HG02798 (cell line): Measurements from ENCODE around the gene KLF16.

Source experiments
- ATAC-seq: cut with Tn5 transposase; IDR thresholded peaks from one replicate; pipeline ENCODE4 v1.9.1; 2021; ENCODE audit warnings: mild to moderate bottlenecking; ENCODE audit not compliant: unreplicated experiment, poor library complexity

Gene KLF16

DNA sequence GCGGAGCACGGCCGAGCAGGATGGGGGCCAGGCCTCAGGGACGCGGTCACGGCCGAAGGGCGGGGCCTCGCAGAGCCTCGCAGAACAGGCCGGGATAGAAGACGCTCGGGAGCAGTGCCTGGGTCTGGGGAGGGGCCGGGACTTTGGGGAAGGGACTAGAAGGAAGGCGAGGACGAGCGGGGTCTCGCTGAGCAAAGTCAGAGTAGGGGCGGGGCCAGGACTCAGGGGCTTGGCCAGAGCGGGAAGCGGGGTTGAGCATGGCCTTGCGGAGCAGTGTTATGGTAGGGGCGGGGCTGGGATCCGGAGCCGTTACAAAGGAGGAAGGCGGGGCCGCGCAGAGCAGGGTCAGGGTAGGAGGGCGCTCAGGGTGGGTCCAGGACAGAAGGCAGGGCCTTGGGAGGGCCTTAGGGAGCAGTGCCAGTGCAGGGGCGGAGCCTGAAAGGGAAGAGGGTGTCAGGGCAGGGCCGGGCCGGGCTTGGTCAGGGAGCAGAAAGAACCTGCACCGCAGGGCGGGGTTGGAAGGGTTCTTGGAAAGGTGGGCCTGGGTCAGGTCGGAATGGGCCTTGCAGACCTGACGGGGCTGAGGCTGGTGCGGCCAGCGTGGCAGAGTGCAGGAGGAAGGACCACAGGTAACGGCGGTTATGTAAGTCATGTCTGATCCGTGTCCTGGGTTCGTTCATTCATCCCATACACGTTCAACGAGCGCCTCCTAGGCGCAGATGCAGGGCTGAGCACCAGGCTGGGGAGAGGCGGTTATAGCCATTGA is 50.8 kb downstream of the KLF16 start:
- ATAC-seq = peak; percentile 80

DNA sequence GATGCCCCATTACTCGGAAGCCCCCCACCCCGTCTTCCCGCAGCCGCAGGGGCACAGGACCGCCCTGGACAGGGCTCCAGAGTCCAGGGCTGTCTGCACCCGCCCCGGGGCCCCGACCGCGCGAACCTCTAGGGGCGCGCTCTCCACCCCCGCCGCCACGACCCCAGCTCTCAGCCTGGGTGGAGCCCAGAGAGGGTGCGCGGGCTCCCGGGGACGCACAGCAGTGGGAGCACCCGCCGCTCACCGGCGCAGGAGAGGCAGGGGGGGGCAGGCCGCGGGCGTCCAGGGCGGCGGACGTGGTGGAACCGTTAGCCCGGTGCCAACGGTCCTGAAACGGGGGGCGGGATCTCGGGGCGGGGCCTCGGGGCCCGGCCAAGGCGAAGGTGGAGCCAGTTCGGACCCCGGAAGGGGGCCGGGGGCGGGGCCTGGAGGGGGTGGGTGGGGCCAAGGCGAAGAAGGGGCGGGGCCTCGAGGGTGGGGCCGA is 51.4 kb downstream of the KLF16 start, which contains the start of gene ATP8B3:
Gene ATP8B3 (minus strand): TSS at position 335 of the 484 bp plus-strand sequence. CDS start 540 bp downstream, outside the sequence.
- peak; percentile 28 for ATAC-seq

DNA sequence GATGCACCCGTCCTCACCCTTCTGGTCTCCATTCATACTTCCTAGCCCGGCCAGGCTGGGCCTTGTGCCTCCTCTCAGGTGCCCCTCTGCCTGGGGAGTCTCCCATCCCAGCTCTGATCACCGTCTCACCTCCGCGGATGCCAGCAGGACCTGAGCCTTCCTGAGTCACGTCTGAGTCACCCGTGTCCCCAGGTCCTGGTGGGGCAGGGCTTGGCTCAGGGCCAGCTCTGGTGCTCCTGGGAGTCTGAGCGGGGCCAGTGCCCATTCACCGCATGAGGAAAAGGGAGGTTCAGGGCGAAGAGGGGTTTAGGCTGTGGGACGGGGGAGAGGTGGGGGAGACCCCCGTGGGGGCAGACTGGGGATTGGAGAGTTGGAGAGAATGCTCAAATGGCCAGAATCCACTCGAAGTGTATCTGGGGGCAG is 51.9 kb downstream of the KLF16 start:
- no peak for ATAC-seq

DNA sequence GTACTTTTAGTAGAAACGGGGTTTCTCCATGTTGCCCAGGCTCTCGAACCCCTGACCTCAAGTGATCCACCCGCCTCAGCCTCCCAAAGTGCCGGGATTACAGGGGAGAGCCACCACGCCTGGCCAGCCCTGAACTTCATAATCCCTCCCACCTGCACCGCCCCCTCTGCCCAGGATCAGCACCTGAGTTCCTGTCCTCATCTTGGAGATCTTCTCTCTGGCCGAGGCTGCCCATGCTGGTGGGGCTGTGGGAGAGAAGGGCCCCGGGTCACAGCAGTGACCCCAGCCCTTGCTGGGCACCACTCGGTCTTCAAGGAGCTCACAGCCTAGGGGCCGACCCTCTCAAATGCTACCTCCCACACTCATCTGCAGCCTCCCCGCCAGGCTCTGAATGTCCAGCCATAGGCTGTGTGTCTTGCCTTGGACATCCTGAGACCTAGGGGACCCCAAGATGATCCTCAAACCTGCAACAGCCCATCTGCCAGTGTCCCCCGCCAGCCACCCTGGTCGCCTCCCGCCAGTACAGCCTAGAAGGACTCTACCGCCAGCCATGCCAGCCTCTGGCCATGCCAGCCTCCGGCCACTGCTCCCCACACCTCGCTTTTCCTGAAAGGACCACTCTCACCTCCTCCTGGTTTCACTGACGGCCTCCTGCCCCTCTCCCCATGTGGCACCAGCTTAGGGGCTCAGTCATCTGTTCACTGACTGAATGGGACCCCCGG is 52.8 kb downstream of the KLF16 start:
- no peak for ATAC-seq

DNA sequence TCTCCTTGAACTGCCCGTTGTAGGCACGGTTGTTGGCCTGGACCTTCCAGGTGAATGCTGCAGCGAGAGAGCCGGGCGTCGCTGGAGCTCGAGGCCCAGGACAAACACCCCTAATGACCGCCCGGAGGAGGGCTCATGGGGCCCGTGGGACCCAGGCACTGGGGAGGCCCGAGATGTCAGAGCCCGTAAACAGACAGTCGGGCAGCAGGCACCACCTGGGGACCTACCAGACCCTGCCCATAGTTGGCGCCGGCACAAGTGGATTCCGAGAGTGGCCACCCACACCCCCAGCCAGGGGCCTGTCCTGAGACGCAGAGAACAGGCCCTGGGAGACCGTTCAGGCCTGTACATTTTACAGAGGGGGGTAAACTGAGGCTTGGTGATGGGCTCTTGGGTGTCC is 53.7 kb downstream of the KLF16 start:
- no peak for ATAC-seq

DNA sequence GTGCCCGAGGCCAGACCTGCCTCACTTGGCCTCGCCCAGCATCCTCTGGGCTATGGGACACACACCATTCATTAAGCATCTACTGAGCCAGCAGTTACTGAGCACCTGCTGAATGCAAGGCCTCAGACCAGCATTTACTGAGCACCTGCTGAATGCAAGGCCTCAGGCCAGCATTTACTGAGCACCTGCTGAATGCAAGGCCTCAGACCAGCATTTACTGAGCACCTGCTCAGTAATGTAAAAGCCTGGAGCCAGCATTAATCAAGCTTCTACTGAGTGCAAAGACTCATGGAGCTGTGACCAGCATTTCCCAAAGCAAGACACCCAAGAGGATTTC is 55.0 kb downstream of the KLF16 start:
- no peak for ATAC-seq

DNA sequence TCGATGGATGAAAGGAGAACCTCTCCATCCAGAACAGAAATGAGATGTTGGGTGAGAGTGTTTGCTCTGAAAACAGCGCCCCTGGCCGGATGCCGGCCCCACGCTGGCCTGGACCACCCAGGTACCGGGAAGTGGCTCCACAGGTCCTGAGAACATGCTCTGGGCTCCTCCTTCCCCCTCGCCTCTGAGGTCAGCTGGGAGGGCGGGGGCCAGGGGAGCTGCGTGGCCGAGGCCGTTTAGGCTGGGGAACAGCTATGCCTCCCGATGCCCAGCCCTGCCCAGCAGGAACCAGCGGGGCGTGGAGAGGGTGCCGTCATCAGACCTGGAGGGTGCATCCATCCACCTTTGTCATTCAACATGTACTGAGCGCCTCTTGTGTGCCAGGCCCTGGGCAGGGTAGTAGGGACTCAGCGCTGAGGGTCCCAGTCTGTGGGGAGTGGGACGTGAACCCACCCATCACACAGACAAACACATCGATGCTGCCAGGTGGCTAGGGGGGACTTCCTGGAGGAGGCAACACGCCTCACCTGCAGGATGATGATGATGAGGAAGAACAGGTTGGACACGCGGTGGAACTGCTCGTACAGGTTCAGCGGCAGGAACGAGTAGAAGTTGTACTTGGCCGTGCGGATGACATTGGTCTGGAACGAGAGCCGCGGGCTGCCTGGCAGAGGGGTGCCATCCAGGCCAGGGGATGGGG is 55.5 kb downstream of the KLF16 start:
- no peak for ATAC-seq

DNA sequence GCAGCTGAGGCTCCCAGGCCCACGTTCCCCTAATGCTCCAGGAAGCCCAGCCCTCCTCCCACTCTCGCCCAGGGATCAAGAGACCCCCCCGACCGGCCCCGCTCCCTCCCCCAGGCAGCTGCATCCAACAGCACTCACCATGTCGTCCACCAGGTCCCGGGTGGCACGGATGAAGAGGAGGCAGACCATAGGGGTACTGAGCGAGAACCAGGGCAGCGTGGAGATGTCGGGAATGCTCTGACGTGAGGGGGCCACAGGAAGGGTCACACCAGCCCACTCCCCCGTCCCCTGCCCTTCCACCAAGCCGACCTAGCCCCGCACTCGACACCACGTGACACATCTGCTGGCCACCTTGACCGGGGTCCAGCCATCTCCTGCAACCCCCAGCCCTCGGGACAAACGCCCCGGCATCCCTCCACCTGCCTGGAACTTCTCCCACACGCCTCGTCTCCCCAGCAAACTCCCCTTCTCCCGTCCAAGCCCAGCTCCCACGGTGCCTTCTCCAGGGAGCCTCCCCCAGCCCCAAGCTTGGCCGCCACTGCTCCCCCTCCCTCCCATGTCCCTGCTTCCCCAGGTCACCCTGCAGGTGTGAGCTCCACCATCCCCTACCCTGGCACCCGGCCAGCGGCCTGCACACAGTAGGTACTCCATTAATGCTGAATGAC is 56.2 kb downstream of the KLF16 start:
- no peak for ATAC-seq

DNA sequence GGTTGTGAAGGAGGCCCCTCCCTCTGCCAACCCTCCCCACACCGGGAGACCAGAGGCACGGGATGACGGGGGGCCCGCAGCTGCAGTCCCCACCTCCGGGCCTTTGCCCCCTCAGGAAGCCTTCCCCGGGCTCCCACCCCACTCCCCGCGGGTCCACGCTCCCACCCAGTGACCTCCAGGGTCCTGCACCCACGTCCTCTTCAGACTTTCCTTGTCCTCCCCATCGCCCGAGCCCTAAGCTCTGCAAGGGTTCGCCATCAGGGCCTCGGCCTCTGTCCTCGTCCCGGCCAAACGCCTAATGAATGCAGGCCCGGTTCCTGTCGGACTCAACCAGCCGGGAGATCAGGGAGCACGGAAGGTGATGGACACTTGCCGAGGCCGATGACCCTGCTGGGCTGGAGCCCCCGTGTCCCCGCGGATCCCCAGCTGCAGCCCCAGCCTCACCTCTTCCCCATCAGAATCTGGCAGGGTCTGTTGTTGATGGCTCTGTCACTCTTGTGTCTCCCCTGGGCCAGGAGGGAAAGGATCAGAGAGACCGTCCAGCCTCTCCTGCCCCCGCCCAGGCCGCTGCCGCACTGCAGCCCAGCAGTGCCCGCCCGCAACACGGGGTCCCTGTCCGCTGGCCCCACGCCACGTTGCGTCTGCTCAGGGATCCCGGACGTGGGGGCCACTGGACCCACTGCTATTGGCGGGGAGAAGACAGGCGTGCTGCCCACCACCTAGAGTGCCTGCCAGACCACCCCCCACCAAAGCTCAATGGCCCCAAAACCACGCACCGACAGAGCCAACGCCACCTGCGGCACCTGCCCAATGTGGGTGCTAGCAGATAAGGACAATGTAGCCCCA is 57.0 kb downstream of the KLF16 start:
- ATAC-seq = no peak

DNA sequence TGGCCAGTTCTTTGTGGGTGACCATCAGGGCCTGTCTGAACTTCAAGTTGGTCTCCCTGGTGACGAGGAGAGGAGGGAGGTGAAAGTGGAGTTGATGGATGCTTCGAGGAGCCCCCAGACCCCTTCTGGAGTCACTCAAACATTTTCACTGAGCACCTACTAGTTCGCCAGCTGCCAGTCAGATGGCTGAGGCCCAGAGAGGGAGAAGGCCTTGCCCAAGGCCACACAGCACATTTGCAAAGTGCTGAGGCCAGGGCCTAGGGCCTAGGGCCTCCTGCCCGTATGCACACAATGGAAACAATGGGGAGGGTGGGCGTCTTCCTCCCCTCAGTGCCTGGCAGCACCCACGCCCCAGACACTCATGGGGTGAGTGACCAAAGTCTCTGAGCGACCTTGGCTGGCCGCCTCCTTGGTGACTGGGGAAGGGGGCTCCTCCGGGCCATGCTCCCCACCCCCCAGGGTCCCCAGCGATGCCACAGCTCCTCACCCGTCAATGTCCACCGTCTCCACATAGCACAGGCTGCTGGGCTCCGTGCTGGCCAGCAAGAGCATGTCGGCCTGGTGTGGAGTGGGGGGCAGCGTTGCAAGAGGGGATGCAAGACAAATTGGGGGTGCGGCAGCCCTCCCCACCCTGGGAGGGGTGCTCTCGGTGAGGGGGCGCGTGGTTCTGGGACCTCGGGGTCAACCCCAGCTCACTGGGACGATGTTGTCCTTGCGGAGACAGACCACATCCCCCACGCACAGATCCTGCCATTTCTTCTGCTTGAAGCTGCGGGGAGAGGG is 57.8 kb downstream of the KLF16 start:
- no peak for ATAC-seq

DNA sequence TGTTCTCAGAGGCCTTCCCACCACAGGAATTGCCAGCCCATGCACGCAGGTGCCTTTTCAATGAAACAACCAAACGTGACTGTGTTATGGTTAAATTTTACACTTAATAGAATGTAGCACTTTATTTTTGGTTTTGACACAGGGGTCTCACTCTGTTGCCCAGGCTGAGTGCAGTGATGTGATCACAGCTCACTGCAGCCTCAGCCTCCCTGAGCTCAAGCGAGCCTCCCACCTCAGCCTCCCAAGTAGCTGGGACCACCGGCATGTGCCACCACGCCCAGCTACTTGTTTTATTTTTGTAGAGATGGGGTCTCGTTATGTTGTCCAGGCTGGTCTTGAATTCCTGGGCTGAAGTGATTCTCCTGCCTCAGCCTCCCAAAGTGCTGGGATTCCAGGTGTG is 58.5 kb downstream of the KLF16 start:
- no peak for ATAC-seq
